ENCODE measurements around the gene OVOL2.

OVOL2 gene

GRCh38 chr20:18011482-18011881 lies 46.2 kb downstream of the OVOL2 start:
- no peak for DNase-seq

DNA sequence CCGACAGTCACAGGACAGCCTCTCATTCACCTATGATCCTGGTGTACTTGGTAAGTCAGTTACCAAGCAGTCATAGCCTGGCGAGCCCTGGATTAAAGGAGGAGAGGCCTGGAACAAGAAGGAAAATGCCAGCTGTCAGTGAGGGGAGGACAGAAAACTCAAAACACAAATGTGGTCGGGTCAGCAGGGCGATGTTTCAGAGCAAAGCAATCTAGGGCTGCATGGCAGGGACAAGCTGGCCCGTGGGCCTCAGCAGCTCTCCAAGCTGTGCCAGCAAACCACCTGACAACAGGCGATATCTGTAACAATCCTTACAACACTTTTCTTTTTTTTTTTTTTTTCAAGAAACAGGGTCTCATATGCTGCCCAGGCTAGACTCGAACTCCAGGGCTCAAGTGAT lies 48.6 kb downstream of the OVOL2 start:
- no peak for DNase-seq

DNA sequence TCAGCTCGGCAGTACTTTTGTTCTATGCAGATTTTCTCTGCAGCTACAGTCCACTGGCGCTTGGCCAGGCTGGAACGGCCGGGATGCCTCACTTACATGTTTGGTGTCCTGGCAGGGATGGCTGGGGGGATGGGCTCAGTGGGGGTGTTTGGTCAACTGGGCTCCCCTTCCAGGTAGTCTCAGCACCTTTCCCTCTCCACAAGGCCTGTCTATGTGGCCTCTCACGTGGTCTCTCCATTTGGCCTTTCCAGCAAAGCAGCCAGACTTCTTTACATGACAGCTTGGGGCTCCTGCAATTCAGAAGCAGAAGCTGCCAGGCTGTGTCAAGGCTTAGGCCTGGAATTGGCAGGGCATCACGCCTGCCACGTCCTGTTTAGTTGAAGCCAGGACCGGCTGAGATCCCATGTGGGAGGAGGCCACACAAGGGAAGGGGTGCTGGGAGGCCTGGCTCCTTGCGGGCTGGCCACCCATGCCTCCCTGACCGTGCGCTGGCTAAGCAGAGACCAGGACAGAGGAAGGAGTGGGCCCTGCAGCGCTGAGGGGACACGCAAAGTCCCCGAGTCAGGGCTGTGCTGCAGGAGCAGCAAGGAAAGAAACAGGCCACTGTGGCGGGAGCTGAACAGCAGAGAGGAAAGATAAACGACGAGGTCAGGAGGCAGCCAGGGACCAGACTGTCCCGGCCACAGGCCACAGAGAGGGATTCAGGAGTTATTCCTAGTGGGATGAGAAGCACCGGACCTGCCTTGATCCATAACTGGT lies 50.0 kb downstream of the OVOL2 start:
- no peak for DNase-seq

DNA sequence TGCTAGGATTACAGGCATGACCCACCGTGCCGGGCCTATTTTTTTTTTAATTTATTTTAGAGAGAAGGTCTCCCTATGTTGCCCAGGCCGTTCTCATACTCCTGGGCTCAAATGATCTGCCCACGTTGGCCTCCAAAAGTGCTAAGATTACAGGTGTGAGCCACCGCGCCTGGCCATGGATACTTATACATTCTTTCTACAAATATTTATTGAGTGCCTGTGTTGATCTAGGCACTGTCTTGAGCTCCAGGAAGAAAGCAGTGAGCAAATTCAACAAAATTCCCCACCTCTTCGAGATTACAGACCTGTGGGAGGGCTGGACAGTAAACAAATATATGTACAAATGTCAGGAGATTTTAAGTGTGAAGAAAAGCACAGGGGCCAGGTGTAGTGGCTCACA lies 51.0 kb downstream of the OVOL2 start:
- no peak for DNase-seq

- no peak for DNase-seq
These were observed 51.7 kb downstream of the OVOL2 start for GRCh38 chr20:18005990-18006364.

GRCh38 chr20:18005170-18005989 lies 52.3 kb downstream of the OVOL2 start:
- DNase-seq: no peak

- DNase-seq: no peak
These were observed 53.2 kb downstream of the OVOL2 start for GRCh38 chr20:18004384-18005031.

DNA sequence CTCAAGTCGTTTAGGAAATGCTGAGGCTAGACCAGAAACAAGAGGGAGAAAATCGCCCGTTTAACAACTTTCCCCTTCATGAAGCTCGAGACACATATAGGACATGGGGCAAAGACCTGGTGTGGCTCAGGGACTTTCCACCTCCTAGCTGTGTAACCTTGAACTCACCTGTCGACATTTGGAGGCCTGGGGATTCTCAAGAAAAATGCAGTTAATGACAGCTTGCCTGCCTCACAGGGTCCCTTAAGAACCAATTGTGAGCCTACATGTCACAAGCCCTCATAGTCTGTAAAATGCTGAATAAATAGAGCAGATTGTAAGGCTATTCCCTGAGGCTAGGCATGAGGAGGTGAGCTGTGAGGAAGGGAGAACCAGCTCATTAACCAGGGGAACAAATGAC lies 53.8 kb downstream of the OVOL2 start:
- no peak for DNase-seq

- no peak for DNase-seq
These were observed 56.4 kb downstream of the OVOL2 start for GRCh38 chr20:18001131-18001921.

DNA sequence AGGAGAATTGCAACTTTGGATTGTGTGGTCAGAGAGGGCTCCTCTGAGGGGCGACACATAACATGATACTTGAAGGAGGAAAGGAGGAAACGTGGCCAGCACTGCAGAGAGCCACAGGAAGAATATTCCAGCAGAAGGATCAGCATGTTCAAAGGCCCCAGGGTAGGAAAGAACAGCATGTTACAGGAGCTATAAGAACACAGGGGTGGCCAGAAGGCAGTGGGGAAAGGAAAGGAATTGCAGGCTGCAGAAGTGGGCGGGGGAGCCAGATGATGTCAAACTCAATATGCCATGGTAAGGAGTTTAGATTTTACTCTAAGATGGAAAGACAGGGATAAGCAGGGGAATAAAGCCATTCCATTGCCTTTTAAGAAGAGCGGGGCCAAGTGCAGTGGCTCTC lies 58.1 kb downstream of the OVOL2 start:
- no peak for DNase-seq

DNA sequence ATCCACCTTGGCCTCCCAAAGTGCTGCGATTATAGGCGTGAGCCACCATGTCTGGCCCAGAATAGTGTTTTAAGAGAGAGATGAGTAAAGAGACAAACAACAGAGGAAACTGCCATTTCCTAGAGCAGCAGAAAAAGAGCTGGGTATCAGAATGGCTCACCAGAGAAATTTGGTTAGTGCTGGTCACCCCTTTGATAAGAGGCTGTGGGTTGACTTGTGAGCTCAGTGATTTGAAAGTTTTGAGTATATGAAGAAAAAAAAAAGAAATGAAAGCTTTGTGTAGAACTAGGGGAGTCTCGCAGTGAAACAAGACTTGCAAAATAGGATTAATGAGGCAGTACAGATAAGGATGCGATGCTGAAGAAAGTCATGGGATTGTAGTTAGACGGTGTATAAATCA lies 59.3 kb downstream of the OVOL2 start:
- DNase-seq: no peak

DNA sequence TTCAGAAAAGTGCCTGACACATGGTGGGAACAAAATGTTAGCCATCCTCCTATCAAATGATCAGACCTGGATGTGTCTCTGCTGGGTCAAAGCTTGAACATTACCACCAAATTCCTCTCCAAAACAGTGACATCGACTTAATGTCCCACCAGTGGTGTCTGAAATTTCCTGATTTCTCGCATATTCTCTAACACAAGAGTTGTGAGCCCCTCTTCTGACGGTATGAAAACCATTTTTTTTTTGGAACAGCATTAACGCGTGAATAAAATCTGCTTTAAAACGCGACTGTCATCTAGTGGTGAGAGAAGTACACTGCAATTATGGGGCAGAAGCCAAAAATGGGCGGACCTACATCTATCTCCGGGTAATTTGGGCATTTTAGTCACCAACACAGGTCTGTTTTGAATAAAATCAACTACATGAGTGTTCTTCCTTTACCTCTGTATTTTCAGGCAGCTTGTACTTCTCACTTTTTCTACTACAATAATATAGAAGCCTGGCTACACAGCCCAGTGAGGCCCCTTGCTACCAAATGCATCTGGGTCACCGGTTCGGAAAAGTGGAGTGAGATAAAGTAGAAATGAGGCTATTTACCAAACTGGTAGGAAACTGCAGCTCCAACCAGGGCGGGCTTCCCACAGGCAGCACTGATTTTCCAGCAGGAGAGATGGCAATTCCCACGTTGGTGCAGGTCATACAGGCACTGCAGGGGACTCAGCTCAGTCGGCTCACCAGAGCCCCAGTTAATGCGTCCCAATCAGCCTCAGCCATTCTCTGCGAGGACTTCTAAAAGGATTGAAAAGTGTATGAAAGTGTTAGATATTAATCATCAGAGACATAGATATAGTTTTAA lies 61.5 kb downstream of the OVOL2 start:
- peak; percentile 31 for DNase-seq

GRCh38 chr20:17993546-17993945 lies 64.2 kb downstream of the OVOL2 start:
- DNase-seq: no peak

DNA sequence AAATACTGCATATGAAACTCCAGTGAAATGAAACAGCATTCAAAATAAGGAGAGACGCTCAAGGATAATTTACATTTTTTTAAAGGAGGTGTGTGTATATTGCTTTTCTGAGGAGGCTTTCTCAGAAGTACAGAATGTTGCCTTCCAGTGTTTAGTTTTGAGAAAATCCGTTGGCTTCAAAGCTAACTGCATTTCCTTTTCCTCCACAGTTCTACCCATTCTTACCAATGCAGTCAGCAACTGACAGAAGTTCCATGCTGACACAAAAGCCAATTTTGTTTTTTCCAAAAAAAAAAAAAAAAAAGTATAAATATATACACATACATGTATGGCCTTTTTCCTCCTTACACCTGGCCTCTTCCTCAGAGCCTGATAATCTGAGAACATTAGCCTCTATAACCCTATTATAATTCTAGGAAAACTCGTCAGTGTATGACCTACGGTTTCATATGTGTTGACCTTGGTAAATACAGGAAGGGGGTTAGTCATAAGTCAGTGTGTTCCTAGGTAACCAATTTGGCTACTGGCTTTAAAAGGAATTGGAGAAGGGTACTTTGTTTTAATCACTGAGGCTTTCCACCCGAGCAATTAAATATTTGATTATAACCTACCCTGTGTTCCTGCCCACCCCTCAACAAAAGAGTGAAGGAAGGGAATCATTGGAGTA lies 64.7 kb downstream of the OVOL2 start:
- peak; percentile 32 for DNase-seq

- DNase-seq: no peak
These were observed 65.5 kb downstream of the OVOL2 start for GRCh38 chr20:17992224-17992637.

- DNase-seq: no peak
These were observed 67.3 kb downstream of the OVOL2 start for GRCh38 chr20:17990278-17990972.

- DNase-seq: no peak
These were observed 69.7 kb downstream of the OVOL2 start for GRCh38 chr20:17987988-17988387.

GRCh38 chr20:17985388-17986018 lies 72.2 kb downstream of the OVOL2 start:
- no peak for DNase-seq

GRCh38 chr20:17976305-17976704 lies 81.4 kb downstream of the OVOL2 start:
- no peak for DNase-seq

Data from NCI-H2081 treated with DMSO at 0.1 percent for 48 hours (cell line).